Astrocyte of the hippocampus (primary cell): ENCODE results near the gene ARL8B.
"Not testable (repeated sequence)": the region's sequence is repeated elsewhere in the genome, so short reads cannot be mapped to it uniquely, and the experiment has no call there.

ENCODE experiments used
- DNase-seq: peaks from one replicate; pipeline ENCODE4 v3.0.0; 2011; ENCODE audit warnings: low read depth, low spot score

Gene ARL8B

GRCh38 chr3:5110337-5110736, 11.8 kb upstream of the ARL8B start:
- DNase-seq, result no peak

- no peak for DNase-seq
Observed at GRCh38 chr3:5112043-5112442, 10.0 kb upstream of the ARL8B start.

GRCh38 chr3:5113726-5114125, 8.4 kb upstream of the ARL8B start:
- not testable (repeated sequence) for DNase-seq

- DNase-seq, result no peak
Observed at GRCh38 chr3:5115506-5116162, 6.5 kb upstream of the ARL8B start.

GRCh38 chr3:5116538-5116937, 5.6 kb upstream of the ARL8B start:
- no peak for DNase-seq

GRCh38 chr3:5120446-5120845, 1.6 kb upstream of the ARL8B start:
- no peak for DNase-seq

GRCh38 chr3:5122741-5123706, 932 bp downstream of the ARL8B start:
- DNase-seq, result peak; percentile 69

GRCh38 chr3:5123937-5124336, 1.8 kb downstream of the ARL8B start:
- no peak for DNase-seq

GRCh38 chr3:5126586-5126985, 4.5 kb downstream of the ARL8B start:
- no peak for DNase-seq

GRCh38 chr3:5128849-5129248, 6.8 kb downstream of the ARL8B start:
- DNase-seq, result no peak

- no peak for DNase-seq
Observed at GRCh38 chr3:5133239-5134018, 11.3 kb downstream of the ARL8B start.

GRCh38 chr3:5134019-5134391, 11.9 kb downstream of the ARL8B start:
- DNase-seq, result no peak

GRCh38 chr3:5134499-5134898, 12.4 kb downstream of the ARL8B start:
- no peak for DNase-seq

- peak; percentile 60 for DNase-seq
Observed at GRCh38 chr3:5136211-5136918, 14.3 kb downstream of the ARL8B start.

- DNase-seq, result peak; percentile 25
Observed at GRCh38 chr3:5136919-5137429, 14.9 kb downstream of the ARL8B start.

- peak; percentile 27 for DNase-seq
Observed at GRCh38 chr3:5138214-5138981, 16.3 kb downstream of the ARL8B start.

GRCh38 chr3:5140230-5140621, 18.1 kb downstream of the ARL8B start:
- DNase-seq, result no peak

GRCh38 chr3:5140839-5141238, 18.7 kb downstream of the ARL8B start:
- DNase-seq, result no peak

- no peak for DNase-seq
Observed at GRCh38 chr3:5141760-5142159, 19.7 kb downstream of the ARL8B start.

- DNase-seq, result no peak
Observed at GRCh38 chr3:5143464-5143863, 21.4 kb downstream of the ARL8B start.
